Mucosa of descending colon (tissue), 3 donors: ENCODE data around the gene INPP5A. TPM values are rescaled to one million over a fixed set of nuclear protein-coding genes. Genes with fewer than 3 reads are reported as not detected.
A peak's percentile ranks its signal among the peaks of the same experiment; 100 is the strongest.

Experiments
- ATAC-seq: fragments of 200-7000 bp; cut with Tn5 transposase; one replicate; pipeline ENCODE4 v1.9.1; 2020; ENCODE audit warnings: mild to moderate bottlenecking, moderate library complexity
- DNase-seq, 3 donors: peaks; one replicate each; pipeline ENCODE4 v3.0.0-alpha.2; 2020
- H3K36me3 ChIP-seq: fragments of 200-600 bp; one replicate; pipeline ENCODE4 v1.8.0; 2021; ENCODE audit warnings: low read depth, mild to moderate bottlenecking
- H3K4me1 ChIP-seq: fragments of 200-600 bp; one replicate; pipeline ENCODE4 v1.8.0; 2021; ENCODE audit warnings: low read depth, mild to moderate bottlenecking
- H3K4me3 ChIP-seq: fragments of 200-600 bp; one replicate; pipeline ENCODE4 v1.8.0; 2021; ENCODE audit warnings: mild to moderate bottlenecking
- H3K9me3 ChIP-seq: fragments of 200-600 bp; one replicate; pipeline ENCODE4 v1.8.0; 2021; ENCODE audit warnings: mild to moderate bottlenecking
- CTCF ChIP-seq: fragments of 200-600 bp; IDR thresholded peaks from one replicate; pipeline ENCODE4 v1.8.0; 2022; ENCODE audit warnings: antibody characterized with exemption, mild to moderate bottlenecking
- intact Hi-C, 2 donors: fragments of 100-400 bp; cut with DNase I in 1 of 2; cut with micrococcal nuclease in 1 of 2; formaldehyde crosslinking; loops; one replicate each; pipeline versions ENCODE4 v1.11.0 to v1.11.1; 2022; cut with DNase I, micrococcal nuclease
- total RNA-seq, 3 donors: library from RNA; stranded (reverse); fragmentation: NEBNext Ultra II Directional in 2 of 3; extraction: Animal tissue kit (Norgen Biotek cat#: 25700) in 2 of 3; gene quantifications; one replicate each; pipeline versions ENCODE4 v1.2.1 to v1.2.4, GENCODE V29; 2021 to 2023
- donor health status: DM: no; HTN: no; CAD: no; lungs with moderate emphysema.
- donor health status: DM: no; HTN: no; CAD: no.
- donor health status: DM: no; HTN: yes; CAD: no.

The INPP5A gene
- total RNA-seq, 3 donors from 2014 or later, result 31.7 to 92.8 (median 32.0) TPM

DNA sequence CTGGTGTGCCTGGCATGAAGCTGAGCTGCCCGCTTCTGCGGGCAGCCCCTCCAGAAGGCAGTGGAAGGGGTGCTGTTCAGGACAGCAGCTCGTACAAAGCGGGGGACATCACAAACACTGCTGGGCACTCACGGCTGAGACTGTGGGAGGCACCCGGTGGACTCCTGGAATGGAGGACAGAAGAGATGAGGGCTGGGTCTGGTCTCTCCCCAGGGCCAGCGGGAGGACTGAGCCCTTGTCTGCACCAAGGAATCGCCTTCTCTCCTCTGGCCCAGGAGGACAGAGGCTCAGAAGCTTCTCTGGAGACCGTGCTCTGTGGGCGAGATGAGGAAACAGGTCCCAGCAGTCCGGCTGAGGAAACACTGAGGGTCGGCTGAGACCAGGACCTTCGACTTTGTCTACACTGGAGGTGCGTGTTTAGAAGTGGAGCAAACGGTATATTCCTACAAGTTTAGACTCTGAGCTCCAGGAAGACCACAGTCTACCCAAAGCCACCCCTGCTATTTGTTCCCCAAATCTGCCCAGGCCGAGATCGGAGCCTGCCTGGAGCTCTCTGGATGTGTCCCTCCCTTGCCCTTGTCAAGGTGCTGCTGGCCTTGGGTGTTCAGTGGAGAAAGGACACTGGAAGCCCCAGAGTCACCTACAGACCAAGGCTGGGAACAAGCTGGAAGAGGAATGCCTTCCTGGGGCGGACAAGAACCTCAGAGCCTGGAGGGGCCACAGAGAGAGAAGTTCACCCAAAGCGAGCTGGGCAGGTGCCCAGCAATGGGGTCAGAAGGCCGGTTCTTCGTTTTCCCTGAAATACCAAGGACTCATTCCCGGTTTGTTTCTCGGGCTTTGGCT lies 12.9 kb upstream of the INPP5A start:
- Histone ChIP-seq H3K9me3 (no peaks in the 10 kb centered on the region), H3K36me3 (no peaks in the 10 kb centered on the region), H3K4me1 (peaks cover 5% of the 10 kb centered on the region), H3K4me3 (no peak overlapping the region)
- peak in 1 of 3 donors; percentile 23 for DNase-seq
- TF ChIP-seq CTCF, result no peak
- intact Hi-C loops, result no loop called here
- ATAC-seq, result no peak

DNA sequence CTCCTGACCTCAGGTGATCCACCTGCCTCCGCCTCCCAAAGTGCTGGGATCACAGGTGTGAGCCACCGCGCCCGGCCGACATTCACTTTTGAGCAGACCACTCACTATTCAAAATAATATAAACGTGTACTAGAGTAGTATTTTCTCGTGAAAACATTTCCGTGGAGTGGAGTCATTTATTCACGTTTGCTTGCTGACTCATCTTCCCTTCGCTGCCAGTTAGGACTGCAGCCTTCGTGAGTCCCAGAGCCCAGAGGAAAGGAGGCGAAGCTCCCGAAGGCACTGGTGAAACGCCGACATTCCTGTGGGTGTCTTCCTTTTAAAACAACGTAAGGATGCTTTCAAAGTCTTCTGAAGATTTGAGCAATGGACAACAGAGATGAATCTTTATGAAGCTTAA lies 10.9 kb upstream of the INPP5A start:
- peak in 1 of 3 donors; percentile 19 for DNase-seq

GRCh38 chr10:132527339-132528063 lies 10.1 kb upstream of the INPP5A start:
- ATAC-seq (no peak), DNase-seq (peak in 2 of 3 donors; percentile 20 to 32)
- no peaks in the 10 kb centered on the region for H3K9me3 ChIP-seq
- no peaks in the 10 kb centered on the region for H3K36me3 ChIP-seq
- H3K4me1 ChIP-seq, result no peaks in the 10 kb centered on the region
- no peak for TF ChIP-seq CTCF
- intact Hi-C loops, result no loop called here
- no peak overlapping the region for H3K4me3 ChIP-seq

More for the DNA sequence above, 10.9 kb upstream of the INPP5A start:
- Histone ChIP-seq H3K36me3 (no peaks in the 10 kb centered on the region), H3K4me3 (no peak overlapping the region), H3K9me3 (no peaks in the 10 kb centered on the region), H3K4me1 (no peaks in the 10 kb centered on the region)
- intact Hi-C loops, result no loop called here
- no peak for TF ChIP-seq CTCF
- no peak for ATAC-seq

DNA sequence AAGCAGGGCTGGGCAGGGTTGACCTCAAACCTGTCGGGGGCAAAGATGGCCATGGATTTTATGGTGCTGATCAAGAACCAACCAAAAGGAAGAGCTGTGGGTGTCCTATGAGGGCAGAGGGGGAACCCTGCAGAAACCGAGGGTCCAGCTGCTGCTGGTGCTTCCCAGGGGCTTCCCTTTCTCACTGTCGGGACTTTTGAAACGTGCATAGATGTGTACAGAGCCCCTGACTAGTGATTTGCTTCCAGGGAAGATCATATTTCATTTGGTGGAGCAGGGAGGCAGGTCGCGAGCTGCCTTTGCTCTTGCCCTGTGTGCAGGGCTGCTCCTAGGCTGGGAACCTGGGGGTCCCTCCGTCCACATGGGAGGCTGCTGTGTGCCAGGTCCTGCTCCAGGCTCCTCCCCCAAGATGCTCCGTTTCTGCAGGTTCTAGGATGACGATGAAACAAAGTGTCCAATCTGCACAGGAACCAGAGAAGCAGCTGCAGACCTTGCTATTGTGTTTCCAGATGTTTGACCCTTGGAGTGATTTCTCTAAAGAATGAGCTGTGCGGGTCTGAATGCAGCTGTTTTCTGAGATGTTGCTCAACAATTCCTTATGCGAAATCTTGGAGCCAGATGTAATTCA lies 9.4 kb upstream of the INPP5A start:
- intact Hi-C loops, result no loop called here
- Histone ChIP-seq H3K4me3 (no peak overlapping the region), H3K36me3 (no peaks in the 10 kb centered on the region), H3K4me1 (no peaks in the 10 kb centered on the region), H3K9me3 (no peaks in the 10 kb centered on the region)
- ATAC-seq (no peak), DNase-seq (no peak)
- no peak for TF ChIP-seq CTCF

DNA sequence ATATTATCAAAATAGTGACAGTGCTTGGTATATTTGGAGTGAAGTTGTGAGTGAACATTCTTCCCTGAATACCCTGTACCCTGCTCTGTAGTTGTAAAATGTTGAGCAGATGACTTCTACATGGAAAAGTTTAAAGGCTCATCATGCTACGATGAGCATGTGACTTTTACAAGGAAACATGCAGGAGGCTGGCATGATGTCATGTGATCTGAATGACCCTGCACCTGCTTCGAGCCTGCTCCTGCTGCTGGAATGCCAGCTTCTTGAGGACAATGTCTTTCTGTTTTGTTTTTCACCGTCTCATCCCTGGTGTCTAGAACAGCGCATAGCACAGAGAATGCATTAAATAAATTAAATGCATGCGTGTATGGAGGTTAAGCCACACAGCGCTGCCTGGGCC lies 5.4 kb upstream of the INPP5A start:
- Histone ChIP-seq H3K4me1 (peaks cover 8% of the 10 kb centered on the region), H3K4me3 (no peak overlapping the region), H3K9me3 (no peaks in the 10 kb centered on the region), H3K36me3 (no peaks in the 10 kb centered on the region)
- TF ChIP-seq CTCF, result no peak
- ATAC-seq (peak; percentile 31), DNase-seq (peak in 2 of 3 donors; percentile 30 to 43)
- intact Hi-C loops, result loop anchor here in 1 of 2 donors (10.0 kb wide), 3 partner anchors 63 to 147 kb away; no protein-coding TSS in a partner anchor
